ENCODE data around the gene ZNF845. TPM values are rescaled to one million over a fixed set of nuclear protein-coding genes. Genes with fewer than 3 reads are reported as not detected.
A peak's percentile ranks its signal among the peaks of the same experiment; 100 is the strongest.
"Not testable (repeated sequence)": the region's sequence is repeated elsewhere in the genome, so short reads cannot be mapped to it uniquely, and the experiment has no call there.

ZNF845 gene
- 1.2 TPM for total RNA-seq

DNA sequence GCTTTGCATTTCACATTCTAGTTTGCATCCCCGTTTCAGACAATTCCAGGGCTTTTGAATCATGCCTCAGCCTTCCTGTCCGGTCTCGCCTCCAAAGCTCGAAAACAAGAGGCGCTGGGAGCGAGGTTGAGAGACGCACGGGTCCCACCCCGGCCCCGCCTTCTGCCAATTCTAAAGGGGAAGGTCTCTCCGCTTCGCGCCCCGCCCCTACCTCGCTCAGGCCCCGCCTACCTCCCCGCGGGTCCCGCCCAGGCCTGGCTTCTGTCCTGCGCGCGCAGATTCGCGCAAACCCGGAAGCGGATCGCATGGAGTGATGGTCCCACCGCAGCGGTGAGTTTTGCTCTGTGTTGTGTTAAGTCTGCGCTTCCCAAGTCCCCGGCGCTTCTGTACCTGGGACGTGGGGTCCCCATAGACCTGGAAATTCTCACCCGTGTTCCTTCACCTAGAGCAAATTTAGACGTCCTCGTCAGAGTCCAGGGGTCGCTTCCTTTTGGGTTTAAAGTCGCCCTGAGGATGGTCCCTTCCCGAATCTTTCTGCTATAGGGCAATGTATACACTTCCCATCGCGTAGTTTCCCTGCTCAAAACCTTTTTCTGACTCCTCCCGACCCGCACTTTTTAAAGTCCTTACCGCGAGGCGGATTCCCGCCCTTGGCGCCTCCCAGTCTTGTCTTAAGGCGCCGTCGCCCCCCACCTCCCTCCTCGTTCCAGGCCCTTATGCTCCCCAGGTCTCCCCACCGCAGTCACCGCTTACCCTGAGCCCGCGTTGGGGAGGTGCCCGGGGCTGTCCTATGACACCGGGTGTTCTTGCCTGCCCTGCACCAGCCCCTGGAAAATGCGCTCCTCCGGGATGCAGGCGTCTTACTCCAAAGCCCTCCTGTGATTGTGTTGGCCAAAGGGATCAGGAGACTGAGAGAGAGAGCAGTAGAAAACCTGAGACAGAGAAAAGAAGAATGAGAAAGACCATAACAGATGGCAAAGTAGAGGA is at the start of gene ZNF845:
Gene ZNF845 (plus strand): TSS at position 287 of the 987 bp plus-strand sequence. CDS start 7,559 bp downstream, outside the sequence.
- DNase-seq (ENCODE audit: low spot score) (peak; percentile 89), ATAC-seq (peak; percentile 100)

DNA sequence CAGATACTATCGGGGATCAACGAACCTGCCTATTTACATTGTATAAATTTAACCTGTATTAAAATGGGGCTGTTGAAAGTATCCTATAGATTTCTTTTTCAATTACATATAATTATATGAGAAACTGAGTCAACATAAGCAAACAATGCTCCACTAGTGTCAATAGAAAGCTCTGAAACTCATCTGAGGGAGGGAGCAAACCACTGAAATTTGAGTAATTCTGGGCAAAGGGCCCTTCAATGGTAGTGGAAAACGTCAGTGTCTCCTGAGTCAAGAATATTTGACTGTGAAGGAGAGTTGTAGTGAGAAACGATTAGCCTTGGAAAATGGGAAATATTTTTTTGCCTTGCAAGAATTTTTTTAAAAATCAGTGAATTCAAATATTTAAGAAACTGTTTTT is 48.5 kb upstream of the ZNF845 start:
- ATAC-seq (no peak), DNase-seq (ENCODE audit: low spot score) (no peak)

DNA sequence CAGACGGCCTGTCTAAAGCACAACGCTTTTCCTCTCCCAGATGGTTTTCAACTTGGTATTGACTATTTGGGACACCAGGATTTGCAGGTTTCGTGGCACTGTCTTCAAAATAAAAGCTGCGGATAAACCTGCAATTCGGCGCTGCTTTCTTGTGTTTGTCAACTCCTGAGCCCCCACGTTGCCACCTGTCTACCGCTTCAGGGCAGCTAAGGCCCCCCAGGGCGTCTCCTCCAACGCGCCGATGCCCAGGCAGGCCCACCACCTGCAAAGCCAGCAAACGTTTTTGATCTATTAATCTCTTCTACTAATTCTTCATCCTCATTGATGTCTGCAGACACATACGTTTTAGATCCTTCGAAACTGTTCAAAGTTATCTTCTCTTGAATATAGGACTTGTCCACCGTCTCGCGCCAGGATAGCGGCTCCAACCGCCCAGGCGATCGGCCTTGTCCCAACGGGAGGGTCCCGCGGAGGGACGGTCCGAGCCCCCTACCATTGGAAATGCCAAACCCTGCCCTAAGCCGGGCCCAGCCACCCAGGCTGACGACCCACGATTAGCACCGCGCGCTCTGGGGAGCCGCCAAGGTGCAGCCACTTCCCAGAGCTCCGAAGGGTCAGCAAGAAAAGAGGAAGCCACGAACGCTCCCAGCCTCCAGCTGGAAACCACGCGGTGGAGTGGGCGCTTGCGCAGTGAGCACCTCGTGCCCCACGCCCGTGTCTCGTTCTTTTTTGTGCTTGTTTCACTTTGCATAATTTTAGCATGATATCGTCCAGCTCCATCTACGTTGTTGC is 42.6 kb upstream of the ZNF845 start:
- ATAC-seq (no peak), DNase-seq (ENCODE audit: low spot score) (no peak)

DNA sequence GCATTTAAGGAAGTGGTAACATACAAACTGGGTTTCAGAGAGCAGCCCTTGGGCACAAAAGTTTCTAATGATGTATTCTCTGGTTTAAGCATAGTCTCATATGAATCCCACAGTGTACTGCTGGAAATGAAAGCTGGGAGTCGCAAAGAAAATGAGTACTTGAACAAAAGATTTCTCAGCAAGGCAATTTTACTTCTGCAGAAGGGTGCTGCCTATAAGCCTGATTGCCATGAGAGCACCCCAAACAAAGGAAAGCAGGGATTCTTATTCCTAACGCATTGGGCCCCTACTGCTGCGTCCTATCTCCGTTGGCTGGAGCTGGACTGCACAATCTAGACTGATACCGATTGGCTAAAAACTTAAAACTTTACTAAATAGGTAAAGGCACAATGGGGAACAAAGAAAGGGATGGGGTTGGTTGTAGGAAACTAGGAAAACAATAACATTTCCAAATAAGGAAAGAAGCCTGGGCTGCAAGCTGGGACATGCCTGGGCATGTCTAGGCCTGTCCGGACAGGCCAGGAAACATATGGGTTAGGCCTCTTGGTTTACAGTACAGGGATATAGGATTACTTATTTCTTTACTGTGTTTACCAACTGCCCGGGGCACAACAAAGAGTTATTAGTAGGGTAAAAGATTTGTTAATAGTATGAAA is 38.6 kb upstream of the ZNF845 start:
- ATAC-seq (no peak), DNase-seq (ENCODE audit: low spot score) (no peak)

DNA sequence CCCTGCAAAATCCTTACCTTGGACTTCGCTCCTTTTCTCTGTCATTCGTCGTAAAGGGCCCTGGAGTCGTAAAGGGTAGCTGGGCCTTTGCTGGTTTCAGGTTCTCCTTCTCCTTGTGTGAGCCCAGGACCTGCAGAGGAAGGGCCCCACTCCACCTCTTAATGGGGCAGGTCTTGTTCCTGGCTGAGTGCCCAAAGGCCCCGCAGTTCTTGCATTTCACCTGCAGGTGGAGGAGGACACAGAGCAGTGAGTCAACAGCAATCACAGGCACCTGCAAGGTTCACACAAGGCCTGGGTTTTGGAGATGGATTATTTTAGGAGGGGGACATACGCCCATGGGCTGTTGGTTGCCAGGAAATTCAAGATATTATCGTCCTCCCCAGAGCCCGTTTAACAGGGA is 32.2 kb upstream of the ZNF845 start:
- not testable (repeated sequence) for ATAC-seq; DNase-seq (ENCODE audit: low spot score)

DNA sequence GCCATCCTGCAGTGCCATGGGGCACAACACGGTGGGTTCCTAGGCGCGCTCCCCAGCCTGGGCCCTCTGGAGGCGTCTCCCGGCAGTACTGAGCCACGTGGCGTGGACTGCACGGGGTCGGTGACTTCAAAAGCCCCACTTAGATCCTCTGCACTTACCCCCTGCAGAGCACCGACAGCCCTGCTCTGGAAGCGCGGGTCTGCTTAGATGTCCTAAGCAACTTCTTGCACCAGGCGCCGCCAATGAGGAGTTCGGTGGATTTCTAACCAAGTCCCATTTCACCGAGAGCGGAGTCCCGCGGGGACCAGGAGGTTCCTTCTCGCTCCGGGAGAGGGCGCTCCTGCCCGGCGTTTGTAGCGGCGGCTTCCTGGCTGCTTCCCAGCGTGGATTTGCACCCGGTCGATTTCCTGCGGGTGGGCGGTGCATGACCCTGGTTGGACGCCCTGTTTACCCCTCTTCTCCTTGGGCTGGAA is 25.2 kb upstream of the ZNF845 start:
- ATAC-seq = no peak
- DNase-seq (ENCODE audit: low spot score) = no peak

DNA sequence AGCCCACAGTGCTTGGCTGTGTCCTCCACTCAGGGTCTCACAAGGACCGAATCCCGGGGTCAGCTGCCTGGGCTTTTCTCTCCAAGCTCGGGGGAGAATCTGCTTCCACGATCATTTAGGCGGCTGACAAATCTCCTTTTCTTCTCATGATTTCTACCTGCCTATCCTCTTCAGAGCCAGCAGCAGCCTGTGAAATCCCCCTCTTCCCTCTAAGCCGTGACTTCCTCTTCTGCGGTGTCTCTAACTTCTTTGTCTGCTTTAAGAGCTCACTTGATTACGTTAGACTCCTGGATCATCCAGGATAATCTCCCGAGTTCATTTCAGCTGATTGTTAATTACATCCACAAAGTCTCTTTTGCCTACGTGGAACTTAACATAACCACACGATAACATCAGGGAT is 22.5 kb upstream of the ZNF845 start:
- DNase-seq (ENCODE audit: low spot score) (no peak), ATAC-seq (no peak)

DNA sequence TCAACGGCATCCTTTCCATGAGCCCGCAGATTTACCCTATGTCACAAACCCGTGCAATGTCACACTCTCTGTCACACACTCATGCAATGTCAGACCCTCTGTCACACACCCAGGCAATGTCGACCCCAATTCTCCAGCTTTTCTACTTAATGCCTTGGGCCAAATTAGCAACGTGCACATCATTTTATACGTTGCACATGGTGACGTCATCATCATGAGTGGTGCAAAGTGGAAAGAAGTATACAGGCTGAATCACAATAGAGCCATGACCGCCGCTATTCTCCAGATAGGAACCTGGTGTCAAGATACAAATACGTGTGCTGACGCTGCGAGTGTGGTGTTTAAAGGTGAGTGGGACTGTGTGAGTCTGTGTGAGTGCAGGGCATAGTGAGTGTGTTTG is 21.7 kb upstream of the ZNF845 start:
- ATAC-seq (no peak), DNase-seq (ENCODE audit: low spot score) (no peak)

DNA sequence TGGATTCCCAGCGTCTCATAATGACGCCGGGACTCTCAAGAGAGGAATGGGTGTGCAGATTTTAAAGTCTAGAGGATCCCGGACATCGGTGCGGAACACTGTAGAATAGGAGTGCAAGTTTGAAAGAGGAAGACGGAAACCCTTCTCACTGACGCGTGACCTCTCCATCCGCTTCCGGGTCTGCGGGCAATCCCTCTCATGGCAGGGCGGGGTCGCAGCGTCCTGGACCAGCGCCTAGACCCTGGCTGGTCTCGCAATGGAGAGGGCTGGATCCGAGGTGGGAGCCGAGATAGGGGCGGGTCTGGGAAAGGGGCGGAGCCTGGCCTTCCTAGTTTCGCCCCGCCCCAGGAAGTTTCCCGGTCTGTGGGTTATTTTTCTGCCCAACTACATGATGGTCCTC is 4.6 kb upstream of the ZNF845 start:
- DNase-seq (ENCODE audit: low spot score) (no peak), ATAC-seq (peak; percentile 32)

DNA sequence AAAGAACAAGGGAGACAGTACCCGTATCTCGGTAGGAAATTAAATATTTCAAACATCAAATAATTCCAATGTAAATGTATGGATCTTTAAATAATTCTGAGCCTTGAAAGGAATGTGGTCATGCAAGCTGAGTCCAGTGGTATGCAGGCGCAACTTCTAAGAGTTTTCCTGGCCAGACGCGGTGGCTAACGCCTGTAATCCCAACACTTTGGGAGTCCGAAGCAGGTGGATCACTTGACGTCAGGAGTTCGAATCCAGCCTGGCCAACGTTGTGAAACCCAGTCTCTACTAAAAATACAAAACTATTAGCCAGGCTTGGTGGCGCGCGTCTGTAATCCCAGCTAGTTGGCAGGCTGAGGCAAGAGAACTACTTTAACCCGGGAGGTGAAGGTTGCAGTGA is 1.1 kb upstream of the ZNF845 start:
- DNase-seq (ENCODE audit: low spot score) (no peak), ATAC-seq (no peak)

DNA sequence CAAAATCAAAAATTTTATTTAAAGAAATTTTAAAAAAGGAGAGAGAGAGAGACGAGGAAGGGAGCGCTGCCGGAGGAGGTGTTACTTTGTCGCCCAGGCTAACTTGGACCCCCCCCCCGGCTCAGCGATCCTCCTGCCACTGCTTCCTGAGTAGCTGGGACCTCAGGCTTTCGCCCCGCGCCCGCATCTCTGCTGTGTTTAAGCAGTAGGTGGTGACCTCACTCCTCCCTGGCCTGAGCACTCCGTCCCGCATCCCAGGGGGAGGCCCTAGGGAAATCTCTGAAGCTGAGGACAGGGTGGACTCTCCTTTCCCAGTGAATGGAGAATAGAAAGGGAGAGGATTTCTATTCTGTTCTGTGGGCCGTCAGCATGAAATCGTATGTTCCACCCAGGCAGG is 485 bp upstream of the ZNF845 start:
- DNase-seq (ENCODE audit: low spot score) = peak; percentile 47
- ATAC-seq = peak; percentile 10

DNA sequence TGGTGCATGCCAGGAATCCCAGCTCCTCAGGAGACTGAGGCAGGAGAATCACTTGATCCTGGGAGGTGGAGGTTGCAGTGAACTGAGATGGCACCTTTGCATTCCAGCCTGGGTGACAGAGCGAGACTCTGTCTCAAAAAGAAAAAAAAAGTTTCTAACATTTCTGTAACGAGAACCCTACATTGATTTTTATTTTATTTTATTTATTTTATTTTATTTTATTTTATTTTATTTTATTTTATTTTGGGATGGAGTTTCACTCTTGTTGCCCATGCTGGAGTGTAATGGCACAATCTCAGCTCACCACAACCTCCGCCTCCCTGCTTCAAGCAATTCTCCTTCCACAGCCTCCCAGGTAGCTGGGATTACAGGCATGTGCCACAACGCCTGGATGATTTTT is 10.9 kb downstream of the ZNF845 start:
- not testable (repeated sequence) for DNase-seq (ENCODE audit: low spot score); ATAC-seq

DNA sequence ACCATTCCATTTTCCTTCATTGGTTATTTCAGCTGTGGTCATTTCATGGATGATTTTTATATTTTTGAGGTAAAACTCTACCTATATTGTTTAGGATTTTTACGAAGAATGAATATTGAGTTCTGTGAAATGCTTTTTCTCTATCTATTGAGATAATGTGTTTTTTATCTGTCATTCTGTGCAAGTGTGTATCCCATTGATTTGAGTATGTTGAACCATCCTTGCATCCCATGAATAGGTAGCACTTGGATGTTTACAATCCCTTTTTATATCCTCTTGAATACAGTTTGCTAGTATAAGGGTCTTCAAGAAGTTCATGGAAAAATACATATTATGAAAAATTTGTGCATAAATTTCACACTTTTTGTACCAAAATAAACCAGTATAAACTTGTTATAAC is 22.2 kb downstream of the ZNF845 start:
- ATAC-seq (no peak), DNase-seq (ENCODE audit: low spot score) (no peak)

DNA sequence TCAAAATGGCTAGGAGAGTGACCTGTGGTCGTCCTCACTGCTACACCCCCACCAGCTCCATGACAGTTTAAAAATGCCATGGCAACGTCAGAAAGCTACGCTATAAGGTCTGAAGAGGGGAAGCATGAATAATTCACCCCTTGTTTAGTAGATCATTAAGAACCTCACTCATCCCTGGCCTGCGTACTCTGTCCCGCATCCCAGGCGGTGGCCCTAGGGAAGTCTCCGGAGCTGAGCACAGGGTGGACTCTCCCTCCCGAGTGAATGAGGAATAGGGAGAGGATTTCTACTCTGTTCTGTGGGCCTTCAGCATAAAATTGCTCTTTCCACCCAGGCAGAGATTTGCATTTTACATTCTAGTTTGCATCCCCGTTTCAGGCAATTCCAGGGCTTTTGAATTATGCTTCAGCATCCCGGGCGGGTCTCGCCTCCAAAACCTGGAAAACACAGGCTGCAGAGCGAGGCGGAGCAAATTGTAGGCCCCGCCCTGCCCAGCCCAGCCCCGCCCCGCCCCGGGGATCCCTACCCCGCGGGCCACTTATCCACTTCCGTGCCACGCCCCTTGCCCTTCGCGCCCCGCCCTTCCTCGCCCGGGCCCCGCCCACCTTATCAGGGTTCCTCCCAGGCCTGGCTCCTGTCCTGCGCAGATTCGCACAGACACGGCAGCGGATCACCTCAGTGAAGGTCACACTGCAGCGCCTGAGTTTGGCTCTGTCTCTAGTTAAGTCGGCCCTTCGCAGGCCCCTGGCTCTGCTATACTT is 24.5 kb downstream of the ZNF845 start:
- DNase-seq (ENCODE audit: low spot score) (no peak), ATAC-seq (no peak)

DNA sequence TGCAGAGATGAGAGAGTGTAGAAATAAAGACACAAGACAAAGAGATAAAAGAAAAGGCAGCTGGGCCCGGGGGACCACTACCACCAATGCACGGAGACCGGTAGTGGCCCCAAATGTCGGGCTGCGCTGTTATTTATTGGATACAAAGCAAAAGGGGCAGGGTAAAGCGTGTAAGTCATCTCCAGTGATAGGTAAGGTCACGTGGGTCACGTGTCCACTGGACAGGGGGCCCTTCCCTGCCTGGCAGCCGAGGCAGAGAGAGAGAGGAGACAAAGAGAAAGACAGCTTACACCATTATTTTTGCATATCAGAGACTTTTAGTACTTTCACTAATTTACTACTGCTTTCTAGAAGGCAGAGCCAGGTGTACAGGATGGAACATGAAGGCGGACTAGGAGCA is 26.5 kb downstream of the ZNF845 start:
- DNase-seq (ENCODE audit: low spot score); ATAC-seq: not testable (repeated sequence)

DNA sequence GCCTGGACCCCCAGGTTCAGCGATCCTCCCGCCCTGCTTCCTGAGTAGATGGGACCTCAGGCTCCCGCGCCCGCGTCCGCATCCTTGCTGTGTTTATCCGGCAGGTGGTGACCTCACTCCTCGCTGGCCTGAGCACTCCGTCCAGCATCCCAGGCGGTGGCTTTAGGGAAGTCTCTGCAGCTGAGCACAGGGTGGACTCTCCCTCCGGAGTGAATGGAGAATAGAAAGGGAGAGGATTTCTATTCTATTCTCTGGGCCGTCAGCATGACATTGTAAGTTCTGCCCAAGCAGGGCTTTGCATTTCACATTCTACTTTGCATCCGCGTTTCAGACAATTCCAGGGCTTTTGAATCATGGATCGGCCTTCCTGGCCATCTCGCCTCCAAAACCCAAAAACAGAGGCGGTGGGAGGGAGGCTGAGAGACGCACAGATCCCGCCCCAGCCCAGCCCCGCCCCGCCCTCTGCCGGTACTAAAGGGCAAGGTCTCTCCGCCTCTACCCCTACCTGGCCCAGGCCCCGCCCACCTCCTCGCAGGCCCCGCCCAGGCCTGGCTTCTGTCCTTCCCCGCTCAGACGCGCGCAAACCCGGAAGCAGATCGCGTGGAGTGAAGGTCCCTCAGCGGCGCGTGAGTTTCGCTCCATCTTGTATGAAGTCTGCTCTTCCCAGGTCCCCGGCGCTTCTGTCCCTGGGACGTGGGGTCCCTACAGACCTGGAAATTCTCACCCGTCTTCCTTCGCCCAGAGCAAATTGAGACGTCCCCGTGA is 31.8 kb downstream of the ZNF845 start, which contains the start of gene ZNF525:
Gene ZNF525 (plus strand): TSS at position 572 of the 765 bp plus-strand sequence. CDS start 6,577 bp downstream, outside the sequence.
- DNase-seq (ENCODE audit: low spot score) (peak; percentile 86), ATAC-seq (peak; percentile 100)

DNA sequence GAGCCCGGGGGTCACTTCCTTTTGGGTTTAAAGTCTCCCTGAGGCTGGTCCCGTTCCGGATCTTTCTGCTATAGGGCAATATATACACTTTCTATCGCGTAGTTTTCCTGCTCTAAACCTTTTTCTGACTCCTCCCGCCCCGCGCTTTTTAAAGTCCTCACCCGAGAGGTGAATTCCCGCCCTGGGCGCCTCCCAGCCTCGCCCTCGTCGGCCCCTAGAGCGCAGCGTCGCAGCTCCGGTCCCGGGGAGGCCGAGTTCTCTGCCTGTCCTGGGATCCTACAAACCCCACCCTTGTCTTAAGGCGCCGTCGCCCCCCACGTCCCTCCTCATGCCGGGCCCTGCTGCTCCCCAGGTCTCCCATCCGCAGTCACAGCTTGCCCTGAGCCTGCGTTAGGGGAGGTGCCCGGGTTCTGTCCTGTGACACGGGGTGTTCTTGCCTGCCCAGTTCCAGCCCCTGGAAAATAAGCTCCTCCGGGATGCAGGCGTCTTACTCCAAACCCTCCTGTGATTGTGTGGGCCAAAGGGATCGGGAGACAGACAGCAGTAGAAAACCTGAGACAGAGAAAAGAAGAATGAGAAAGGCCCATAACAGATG is 32.4 kb downstream of the ZNF845 start:
- DNase-seq (ENCODE audit: low spot score) = no peak
- peak; percentile 31 for ATAC-seq

DNA sequence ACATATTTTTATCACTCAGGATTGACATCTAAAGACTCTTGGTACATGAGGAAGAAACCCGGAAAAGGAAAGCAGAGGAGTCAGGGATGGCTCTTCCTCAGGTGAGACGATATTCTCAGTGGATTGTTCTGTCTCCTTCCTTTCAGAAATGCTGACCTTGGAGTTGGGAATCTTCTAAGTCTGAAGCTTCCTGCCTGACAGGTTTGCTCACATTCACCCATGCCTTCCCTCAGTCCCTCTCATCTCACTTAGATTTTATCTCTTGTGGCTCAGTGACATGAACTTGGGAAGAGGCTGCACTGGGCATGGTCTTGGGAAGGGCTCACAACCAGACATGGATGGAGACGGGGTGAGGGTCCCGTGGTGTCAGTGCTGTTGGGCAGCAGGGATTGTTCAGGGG is 38.6 kb downstream of the ZNF845 start:
- DNase-seq (ENCODE audit: low spot score) (no peak), ATAC-seq (no peak)

DNA sequence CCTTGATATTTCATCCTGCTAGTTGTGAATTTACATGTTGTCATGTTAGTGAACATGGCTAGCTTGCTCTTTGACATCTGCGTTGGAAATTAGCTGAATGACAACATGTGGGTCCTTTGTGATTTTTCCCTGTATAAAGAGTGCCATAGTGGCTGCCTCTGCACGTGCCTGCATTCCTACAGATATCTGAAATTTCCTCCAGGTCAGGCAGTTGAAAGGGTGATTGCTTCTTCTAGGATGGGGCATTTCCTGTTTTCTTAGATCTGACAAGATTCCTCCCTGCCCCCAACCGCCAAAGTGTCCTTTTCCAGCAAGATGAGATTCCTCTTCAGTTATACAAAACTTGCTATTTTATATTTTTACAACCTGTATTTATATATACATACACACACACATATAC is 40.7 kb downstream of the ZNF845 start:
- ATAC-seq (no peak), DNase-seq (ENCODE audit: low spot score) (no peak)
